ENCODE data around the gene FBXO21. TPM values are rescaled to one million over a fixed set of nuclear protein-coding genes. Genes with fewer than 3 reads are reported as not detected.
A peak's percentile ranks its signal among the peaks of the same experiment; 100 is the strongest.

The FBXO21 gene
- total RNA-seq, 2 donors from 2014 or later, result 30.1 to 33.9 TPM

- H3K9me3 Mint-ChIP-seq, result no peaks in the 10 kb centered on the region
- no peak overlapping the region for H3K4me3 Mint-ChIP-seq
- peaks cover 95% of the 10 kb centered on the region for H3K36me3 Mint-ChIP-seq (ENCODE audit: low read depth)
- no peak for ATAC-seq (replicated peaks)
- peaks cover 33% of the 10 kb centered on the region for H3K4me1 Mint-ChIP-seq
- H3K27me3 Mint-ChIP-seq, result no peaks in the 10 kb centered on the region
- peak overlapping the region; percentile 84 for H3K27ac Mint-ChIP-seq
Measured at GRCh38 chr12:117147639-117148038, 42.6 kb downstream of the FBXO21 start.

- Mint-ChIP-seq H3K4me3 (no peak overlapping the region), H3K27ac (no peak overlapping the region), H3K4me1 (peaks cover 21% of the 10 kb centered on the region), H3K9me3 (no peaks in the 10 kb centered on the region), H3K27me3 (no peaks in the 10 kb centered on the region), H3K36me3 (ENCODE audit: low read depth) (peaks cover 86% of the 10 kb centered on the region)
- ATAC-seq (replicated peaks), result no peak
Measured at GRCh38 chr12:117145597-117146154, 44.6 kb downstream of the FBXO21 start.

GRCh38 chr12:117144599-117144998 lies 45.7 kb downstream of the FBXO21 start:
- H3K36me3 Mint-ChIP-seq (ENCODE audit: low read depth), result peaks cover 75% of the 10 kb centered on the region
- H3K4me1 Mint-ChIP-seq, result peaks cover 16% of the 10 kb centered on the region
- H3K9me3 Mint-ChIP-seq, result no peaks in the 10 kb centered on the region
- H3K27ac Mint-ChIP-seq, result no peak overlapping the region
- ATAC-seq (replicated peaks), result no peak
- no peaks in the 10 kb centered on the region for H3K27me3 Mint-ChIP-seq
- H3K4me3 Mint-ChIP-seq, result no peak overlapping the region

GRCh38 chr12:117143008-117143532 lies 47.2 kb downstream of the FBXO21 start:
- no peaks in the 10 kb centered on the region for H3K27me3 Mint-ChIP-seq
- ATAC-seq (replicated peaks), result peak; percentile 63
- H3K27ac Mint-ChIP-seq, result peak overlapping the region; percentile 10
- no peaks in the 10 kb centered on the region for H3K9me3 Mint-ChIP-seq
- peaks cover 4% of the 10 kb centered on the region for H3K4me1 Mint-ChIP-seq
- H3K36me3 Mint-ChIP-seq (ENCODE audit: low read depth), result peaks cover 61% of the 10 kb centered on the region
- no peak overlapping the region for H3K4me3 Mint-ChIP-seq

- Mint-ChIP-seq H3K27ac (no peak overlapping the region), H3K4me3 (no peak overlapping the region), H3K27me3 (no peaks in the 10 kb centered on the region), H3K9me3 (no peaks in the 10 kb centered on the region), H3K36me3 (ENCODE audit: low read depth) (peaks cover 53% of the 10 kb centered on the region), H3K4me1 (no peaks in the 10 kb centered on the region)
- no peak for ATAC-seq (replicated peaks)
Measured at GRCh38 chr12:117142094-117142493, 48.2 kb downstream of the FBXO21 start.

- no peak for ATAC-seq (replicated peaks)
- H3K4me1 Mint-ChIP-seq, result no peaks in the 10 kb centered on the region
- no peaks in the 10 kb centered on the region for H3K9me3 Mint-ChIP-seq
- H3K36me3 Mint-ChIP-seq (ENCODE audit: low read depth), result peaks cover 45% of the 10 kb centered on the region
- H3K27me3 Mint-ChIP-seq, result no peaks in the 10 kb centered on the region
- no peak overlapping the region for H3K4me3 Mint-ChIP-seq
- H3K27ac Mint-ChIP-seq, result no peak overlapping the region
Measured at GRCh38 chr12:117141097-117141898, 49.0 kb downstream of the FBXO21 start.

GRCh38 chr12:117140397-117141096 lies 49.7 kb downstream of the FBXO21 start:
- Mint-ChIP-seq H3K4me1 (no peaks in the 10 kb centered on the region), H3K27ac (no peak overlapping the region), H3K36me3 (ENCODE audit: low read depth) (peaks cover 38% of the 10 kb centered on the region), H3K27me3 (no peaks in the 10 kb centered on the region), H3K4me3 (no peak overlapping the region), H3K9me3 (no peaks in the 10 kb centered on the region)
- no peak for ATAC-seq (replicated peaks)

- Mint-ChIP-seq H3K36me3 (ENCODE audit: low read depth) (peaks cover 26% of the 10 kb centered on the region), H3K4me3 (no peak overlapping the region), H3K27ac (no peak overlapping the region), H3K27me3 (no peaks in the 10 kb centered on the region), H3K4me1 (peaks cover 2% of the 10 kb centered on the region), H3K9me3 (no peaks in the 10 kb centered on the region)
- no peak for ATAC-seq (replicated peaks)
Measured at GRCh38 chr12:117139025-117139717, 51.1 kb downstream of the FBXO21 start.

- peak overlapping the region; percentile 47 for H3K4me3 Mint-ChIP-seq
- H3K27ac Mint-ChIP-seq, result no peak overlapping the region
- no peaks in the 10 kb centered on the region for H3K9me3 Mint-ChIP-seq
- peaks cover 10% of the 10 kb centered on the region for H3K4me1 Mint-ChIP-seq
- no peak for ATAC-seq (replicated peaks)
- H3K36me3 Mint-ChIP-seq (ENCODE audit: low read depth), result no peaks in the 10 kb centered on the region
- H3K27me3 Mint-ChIP-seq, result no peaks in the 10 kb centered on the region
Measured at GRCh38 chr12:117134721-117135120, 55.5 kb downstream of the FBXO21 start.

- Mint-ChIP-seq H3K36me3 (ENCODE audit: low read depth) (no peaks in the 10 kb centered on the region), H3K4me3 (peak overlapping the region; percentile 62), H3K4me1 (peaks cover 10% of the 10 kb centered on the region), H3K27me3 (no peaks in the 10 kb centered on the region), H3K9me3 (no peaks in the 10 kb centered on the region), H3K27ac (peak overlapping the region; percentile 68)
- ATAC-seq (replicated peaks), result peak; percentile 91
Measured at GRCh38 chr12:117134059-117134458, 56.2 kb downstream of the FBXO21 start.

- Mint-ChIP-seq H3K27ac (no peak overlapping the region), H3K4me3 (no peak overlapping the region), H3K27me3 (no peaks in the 10 kb centered on the region), H3K4me1 (peaks cover 16% of the 10 kb centered on the region), H3K9me3 (no peaks in the 10 kb centered on the region), H3K36me3 (ENCODE audit: low read depth) (no peaks in the 10 kb centered on the region)
- no peak for ATAC-seq (replicated peaks)
Measured at GRCh38 chr12:117130801-117131200, 59.5 kb downstream of the FBXO21 start.

GRCh38 chr12:117129391-117129790 lies 60.9 kb downstream of the FBXO21 start:
- Mint-ChIP-seq H3K4me3 (no peak overlapping the region), H3K9me3 (no peaks in the 10 kb centered on the region), H3K27me3 (no peaks in the 10 kb centered on the region), H3K36me3 (ENCODE audit: low read depth) (no peaks in the 10 kb centered on the region), H3K4me1 (peaks cover 16% of the 10 kb centered on the region), H3K27ac (no peak overlapping the region)
- ATAC-seq (replicated peaks), result no peak

GRCh38 chr12:117127933-117128823 lies 62.1 kb downstream of the FBXO21 start:
- no peak for ATAC-seq (replicated peaks)
- Mint-ChIP-seq H3K4me3 (no peak overlapping the region), H3K9me3 (no peaks in the 10 kb centered on the region), H3K36me3 (ENCODE audit: low read depth) (no peaks in the 10 kb centered on the region), H3K27me3 (no peaks in the 10 kb centered on the region), H3K4me1 (peaks cover 6% of the 10 kb centered on the region), H3K27ac (no peak overlapping the region)
